Right atrium auricular region (tissue), 2 donors: Measurements from ENCODE around the gene FCRL1. TPM values are rescaled to one million over a fixed set of nuclear protein-coding genes. Genes with fewer than 3 reads are reported as not detected.

Experiments
- DNase-seq: peaks from one replicate; pipeline ENCODE4 v3.0.0-alpha.2; 2019; ENCODE audit warnings: low spot score
- H3K27ac ChIP-seq, 2 donors: fragments of 200-600 bp; sonication (generic); 1 replicate in 1 of 2; 2 replicates in 1 of 2; pipeline ENCODE4 v1.5.1; 2016 to 2019
- H3K27me3 ChIP-seq, 2 donors: fragments of 200-600 bp; sonication (generic); one replicate each; pipeline versions ENCODE4 v1.5.1 to v1.6.0; 2017 to 2019
- H3K36me3 ChIP-seq: fragments of 200-600 bp; sonication (generic); one replicate; pipeline ENCODE4 v1.5.1; 2016
- H3K4me1 ChIP-seq, 2 donors: fragments of 200-600 bp; sonication (generic); one replicate each; pipeline versions ENCODE4 v1.5.1 to v1.6.0; 2017 to 2019
- H3K4me3 ChIP-seq, 2 donors: fragments of 200-600 bp; sonication (generic); 1 replicate in 1 of 2; 2 replicates in 1 of 2; pipeline ENCODE4 v1.5.1; 2017 to 2019; ENCODE audit warnings: mild to moderate bottlenecking in 1 of 2, moderate library complexity in 1 of 2
- H3K9me3 ChIP-seq, 2 donors: fragments of 200-600 bp; sonication (generic); one replicate each; pipeline ENCODE4 v1.5.1; 2019
- CTCF ChIP-seq, 2 donors: fragments of 200-600 bp; sonication (generic); IDR thresholded peaks; one replicate each; pipeline ENCODE4 v1.5.1; 2019; ENCODE audit warnings: antibody characterized with exemption in 2 of 2
- total RNA-seq, 2 donors: library from RNA; depleted of rRNA; stranded (reverse); fragments of >200 nt; gene quantifications; one replicate each; pipeline ENCODE4 v1.1.0, GENCODE V29; 2016

The FCRL1 gene
- 1 to 10 TPM in 1 of 2 donors, not detected in 1; 1.5 TPM for total RNA-seq

- Histone ChIP-seq H3K4me3 (no peak within 1 kb of the TSS), H3K4me1 (no peaks in the 10 kb centered on the region), H3K9me3 (peaks cover 0 to under 1% of the 10 kb centered on the region in 2 donors), H3K36me3 (no peaks in the 10 kb centered on the region), H3K27ac (no peak within 1 kb of the TSS), H3K27me3 (no peaks in the 10 kb centered on the region)
- no peak for TF ChIP-seq CTCF (IDR thresholded peaks at IDR 0.05)
- DNase-seq, result no peak
Measured at GRCh38 chr1:157819896-157820295, at the start of gene FCRL1. TSS of gene FCRL1 (minus strand) at chr1:157820120. CDS start at chr1:157820037, 83 bp downstream.

GRCh38 chr1:157868654-157869053 lies 48.7 kb upstream of the FCRL1 start:
- no peaks in the 10 kb centered on the region for H3K4me1 ChIP-seq
- TF ChIP-seq CTCF (IDR thresholded peaks at IDR 0.05), result no peak

GRCh38 chr1:157862114-157863070 lies 42.5 kb upstream of the FCRL1 start:
- no peak for DNase-seq
- no peaks in the 10 kb centered on the region for H3K9me3 ChIP-seq
- TF ChIP-seq CTCF (IDR thresholded peaks at IDR 0.05), result no peak

More at GRCh38 chr1:157868654-157869053, 48.7 kb upstream of the FCRL1 start:
- Histone ChIP-seq H3K4me3 (no peak overlapping the region), H3K36me3 (no peaks in the 10 kb centered on the region), H3K27ac (no peak overlapping the region), H3K27me3 (no peaks in the 10 kb centered on the region), H3K9me3 (no peaks in the 10 kb centered on the region)
- DNase-seq, result no peak

GRCh38 chr1:157856538-157856937 lies 36.6 kb upstream of the FCRL1 start:
- H3K36me3 ChIP-seq, result no peaks in the 10 kb centered on the region
- no peaks in the 10 kb centered on the region for H3K9me3 ChIP-seq
- no peak overlapping the region for H3K4me3 ChIP-seq
- TF ChIP-seq CTCF (IDR thresholded peaks at IDR 0.05), result no peak
- no peaks in the 10 kb centered on the region for H3K27me3 ChIP-seq
- no peak for DNase-seq
- no peak overlapping the region for H3K27ac ChIP-seq
- no peaks in the 10 kb centered on the region for H3K4me1 ChIP-seq

More at GRCh38 chr1:157862114-157863070, 42.5 kb upstream of the FCRL1 start:
- Histone ChIP-seq H3K4me1 (no peaks in the 10 kb centered on the region), H3K27ac (no peak overlapping the region), H3K4me3 (no peak overlapping the region), H3K27me3 (no peaks in the 10 kb centered on the region), H3K36me3 (no peaks in the 10 kb centered on the region)

GRCh38 chr1:157852476-157852875 lies 32.6 kb upstream of the FCRL1 start:
- no peak for DNase-seq
- H3K4me1 ChIP-seq, result no peaks in the 10 kb centered on the region
- no peaks in the 10 kb centered on the region for H3K36me3 ChIP-seq
- no peaks in the 10 kb centered on the region for H3K9me3 ChIP-seq
- no peak for TF ChIP-seq CTCF (IDR thresholded peaks at IDR 0.05)
- no peak overlapping the region for H3K27ac ChIP-seq
- no peak overlapping the region for H3K4me3 ChIP-seq
- H3K27me3 ChIP-seq, result no peaks in the 10 kb centered on the region
